Ovary (tissue), 3 donors: ENCODE data around the gene MRPL57.

ENCODE experiments used
- CTCF ChIP-seq, 3 donors: fragments of 450-650 bp in 2 of 3; fragments of 200-600 bp in 1 of 3; IDR thresholded peaks; one replicate each; pipeline versions ENCODE4 v1.5.1 to v1.8.0; 2016 to 2022; ENCODE audit warnings: antibody characterized with exemption in 3 of 3, mild to moderate bottlenecking in 1 of 3
- POLR2A ChIP-seq: fragments of 450-650 bp; IDR thresholded peaks from one replicate; pipeline ENCODE4 v1.6.1; 2017; ENCODE audit warnings: antibody characterized with exemption, mild to moderate bottlenecking, moderate library complexity
- donor health status: DM: no; HTN: no; CAD: no.

- no peak for TF ChIP-seq CTCF (IDR thresholded peaks at IDR 0.05)
- TF ChIP-seq POLR2A, result no peak
These were observed 5.2 kb downstream of the MRPL57 start for GRCh38 chr13:21181671-21182070.
